SU-DHL-6 (cell line): ENCODE measurements around the gene JAK3.

Source experiments
- EZH2phosphoT487 ChIP-seq: fragments of 200-600 bp; sonication (generic), shearing (Covaris generic); conservative IDR thresholded peaks from 2 replicates; pipeline ENCODE4 v1.6.1; 2018; ENCODE audit warnings: mild to moderate bottlenecking, antibody characterized with exemption, low read length, moderate library complexity, mixed read lengths
- TF ChIP-seq, protein P1 (sequence below): fragments of 200-600 bp; sonication (generic); IDR thresholded peaks from one replicate; pipeline ENCODE4 v1.5.1; 2017; ENCODE audit warnings: antibody characterized with exemption, mild to moderate bottlenecking, low read length, moderate library complexity; ENCODE audit not compliant: insufficient read depth, poor library complexity, severe bottlenecking

DNA sequence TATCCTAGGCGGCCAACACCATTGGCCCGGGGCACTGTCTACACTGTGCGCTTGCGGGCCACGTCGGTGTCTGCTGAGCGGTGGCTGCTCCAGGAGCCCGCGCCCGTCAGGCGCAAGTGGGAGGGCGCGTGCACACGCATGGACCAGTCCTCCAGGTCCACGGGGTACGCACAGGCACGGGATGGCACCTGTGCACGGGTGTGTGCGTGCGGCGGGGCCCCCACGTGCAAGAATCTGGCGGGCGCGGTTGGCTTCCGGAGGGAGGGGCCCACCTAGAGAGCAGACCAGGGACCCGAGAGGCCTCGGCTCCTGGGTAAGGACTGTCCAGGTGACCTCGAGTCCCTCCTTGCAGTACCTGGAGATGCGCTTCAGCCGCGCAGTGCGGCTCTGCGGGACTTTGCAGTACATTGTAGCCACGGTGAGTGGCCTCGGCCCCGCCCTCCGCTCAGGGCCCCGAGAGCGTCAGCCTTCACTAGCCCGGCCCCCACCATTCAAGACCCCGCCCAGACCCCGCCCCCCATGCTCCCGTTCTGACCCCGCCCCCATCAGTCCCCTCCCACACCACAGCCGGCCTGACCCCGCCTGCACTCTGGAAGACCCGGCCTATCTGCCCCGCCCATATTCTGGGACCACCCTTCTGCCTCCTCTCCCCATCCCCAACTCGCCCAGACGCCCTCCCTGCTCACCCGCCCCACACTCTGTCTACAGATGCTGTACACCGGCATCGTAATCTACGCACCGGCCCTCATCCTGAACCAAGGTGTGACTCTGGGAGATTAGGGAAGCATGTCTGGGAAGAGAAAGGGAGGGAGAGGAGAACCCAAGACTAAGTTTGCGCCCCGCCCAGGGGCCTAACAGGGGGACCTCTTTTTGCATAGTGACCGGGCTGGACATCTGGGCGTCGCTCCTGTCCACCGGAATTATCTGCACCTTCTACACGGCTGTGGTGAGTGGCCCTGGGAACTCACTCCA is 26.3 kb upstream of the JAK3 start:
- TF ChIP-seq, protein P1, sequence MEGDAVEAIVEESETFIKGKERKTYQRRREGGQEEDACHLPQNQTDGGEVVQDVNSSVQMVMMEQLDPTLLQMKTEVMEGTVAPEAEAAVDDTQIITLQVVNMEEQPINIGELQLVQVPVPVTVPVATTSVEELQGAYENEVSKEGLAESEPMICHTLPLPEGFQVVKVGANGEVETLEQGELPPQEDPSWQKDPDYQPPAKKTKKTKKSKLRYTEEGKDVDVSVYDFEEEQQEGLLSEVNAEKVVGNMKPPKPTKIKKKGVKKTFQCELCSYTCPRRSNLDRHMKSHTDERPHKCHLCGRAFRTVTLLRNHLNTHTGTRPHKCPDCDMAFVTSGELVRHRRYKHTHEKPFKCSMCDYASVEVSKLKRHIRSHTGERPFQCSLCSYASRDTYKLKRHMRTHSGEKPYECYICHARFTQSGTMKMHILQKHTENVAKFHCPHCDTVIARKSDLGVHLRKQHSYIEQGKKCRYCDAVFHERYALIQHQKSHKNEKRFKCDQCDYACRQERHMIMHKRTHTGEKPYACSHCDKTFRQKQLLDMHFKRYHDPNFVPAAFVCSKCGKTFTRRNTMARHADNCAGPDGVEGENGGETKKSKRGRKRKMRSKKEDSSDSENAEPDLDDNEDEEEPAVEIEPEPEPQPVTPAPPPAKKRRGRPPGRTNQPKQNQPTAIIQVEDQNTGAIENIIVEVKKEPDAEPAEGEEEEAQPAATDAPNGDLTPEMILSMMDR = no peak
- TF ChIP-seq EZH2phosphoT487 = no peak
